GM10266 (cell line): Measurements from ENCODE around the gene SNORC.

ENCODE experiments used
- DNase-seq: peaks from one replicate; pipeline ENCODE4 v3.0.0; 2012; ENCODE audit errors: extremely low spot score
- CTCF ChIP-seq: IDR thresholded peaks from 2 replicates; pipeline ENCODE4 v1.5.1; 2012; ENCODE audit warnings: mild to moderate bottlenecking, low read depth; ENCODE audit not compliant: control insufficient read depth, insufficient read depth; ENCODE audit errors: missing control alignments

Gene SNORC

GRCh38 chr2:232908695-232909094, 38.6 kb downstream of the SNORC start:
- no peak for DNase-seq
- TF ChIP-seq CTCF, result no peak

GRCh38 chr2:232910376-232910775, 40.3 kb downstream of the SNORC start:
- no peak for DNase-seq
- TF ChIP-seq CTCF, result no peak

GRCh38 chr2:232911712-232912277, 41.7 kb downstream of the SNORC start:
- DNase-seq, result no peak
- TF ChIP-seq CTCF, result no peak

- no peak for DNase-seq
- no peak for TF ChIP-seq CTCF
These were observed 43.8 kb downstream of the SNORC start for GRCh38 chr2:232913903-232914302.

GRCh38 chr2:232919141-232919540, 49.1 kb downstream of the SNORC start:
- TF ChIP-seq CTCF, result no peak
- DNase-seq, result no peak

- TF ChIP-seq CTCF, result no peak
- no peak for DNase-seq
These were observed 50.0 kb downstream of the SNORC start for GRCh38 chr2:232920055-232920454.

- TF ChIP-seq CTCF, result no peak
- no peak for DNase-seq
These were observed 50.7 kb downstream of the SNORC start for GRCh38 chr2:232920760-232921159.
